Activated naive CD4-positive, alpha-beta T cell treated with anti-CD3 and anti-CD28 coated beads, Interleukin-2, amount 50 U/mL, for 24 hours (primary cell): ENCODE data around the gene SHISA4.

Experiments used
- H3K27ac Mint-ChIP-seq: one replicate; pipeline ENCODE4 v1.8.0; 2021; ENCODE audit warnings: mild to moderate bottlenecking, mixed read lengths
- H3K27me3 Mint-ChIP-seq: one replicate; pipeline ENCODE4 v1.8.0; 2021; ENCODE audit warnings: mixed read lengths
- H3K36me3 Mint-ChIP-seq: one replicate; pipeline ENCODE4 v1.8.0; 2021; ENCODE audit warnings: mixed read lengths
- H3K4me1 Mint-ChIP-seq: one replicate; pipeline ENCODE4 v1.8.0; 2021; ENCODE audit warnings: mixed read lengths
- H3K4me3 Mint-ChIP-seq: one replicate; pipeline ENCODE4 v1.8.0; 2021; ENCODE audit warnings: mild to moderate bottlenecking, mixed read lengths
- H3K9me3 Mint-ChIP-seq: one replicate; pipeline ENCODE4 v1.8.0; 2021; ENCODE audit warnings: mixed read lengths

Gene SHISA4

DNA sequence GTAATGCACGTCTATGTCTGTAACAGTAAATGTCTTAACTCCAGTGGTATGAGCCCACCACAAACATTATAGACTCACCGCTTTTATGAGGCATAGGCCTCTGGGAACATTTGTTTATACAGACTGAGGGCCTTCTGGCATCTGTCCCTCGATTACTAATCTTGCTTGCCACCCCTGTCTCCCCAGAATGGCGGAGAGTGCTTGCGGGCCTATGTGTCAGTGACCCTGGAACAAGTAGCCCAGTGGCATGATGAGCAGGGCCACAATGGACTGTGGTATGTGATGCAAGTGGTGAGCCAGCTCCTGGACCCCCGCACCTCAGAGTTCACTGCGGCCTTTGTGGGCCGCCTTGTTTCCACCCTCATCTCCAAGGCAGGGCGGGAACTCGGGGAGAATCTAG is 18.3 kb upstream of the SHISA4 start:
- H3K9me3 Mint-ChIP-seq: no peaks in the 10 kb centered on the region
- no peaks in the 10 kb centered on the region for H3K27me3 Mint-ChIP-seq
- peaks cover 13% of the 10 kb centered on the region for H3K36me3 Mint-ChIP-seq
- no peak overlapping the region for H3K27ac Mint-ChIP-seq
- H3K4me3 Mint-ChIP-seq: no peak overlapping the region
- H3K4me1 Mint-ChIP-seq: no peaks in the 10 kb centered on the region

DNA sequence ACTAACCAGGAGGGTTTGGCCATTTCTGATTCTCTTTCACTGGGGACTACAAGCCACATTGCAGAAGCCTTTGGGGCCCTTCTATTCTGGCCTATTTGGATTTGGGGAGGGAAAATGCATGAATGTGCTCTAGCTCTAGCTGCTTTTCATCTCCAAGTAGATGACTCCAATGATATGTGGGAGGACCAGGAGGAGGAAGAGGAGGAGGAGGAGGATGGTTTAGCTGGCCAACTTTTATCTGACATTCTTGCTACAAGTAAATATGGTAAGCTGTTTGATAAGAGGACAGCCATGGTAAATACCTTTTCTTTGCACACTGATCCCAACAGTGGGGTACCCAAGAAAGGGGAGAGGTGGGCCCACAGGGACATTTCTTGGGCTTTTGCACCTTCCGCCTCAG is 14.0 kb upstream of the SHISA4 start:
- Mint-ChIP-seq H3K4me3 (no peak overlapping the region), H3K27me3 (no peaks in the 10 kb centered on the region), H3K9me3 (no peaks in the 10 kb centered on the region), H3K27ac (no peak overlapping the region), H3K36me3 (peaks cover 9% of the 10 kb centered on the region), H3K4me1 (no peaks in the 10 kb centered on the region)

GRCh38 chr1:201876148-201876818 is 12.4 kb upstream of the SHISA4 start:
- H3K27ac Mint-ChIP-seq: no peak overlapping the region
- no peak overlapping the region for H3K4me3 Mint-ChIP-seq
- no peaks in the 10 kb centered on the region for H3K4me1 Mint-ChIP-seq
- H3K9me3 Mint-ChIP-seq: no peaks in the 10 kb centered on the region
- H3K27me3 Mint-ChIP-seq: no peaks in the 10 kb centered on the region
- peaks cover 9% of the 10 kb centered on the region for H3K36me3 Mint-ChIP-seq

- Mint-ChIP-seq H3K9me3 (no peaks in the 10 kb centered on the region), H3K4me1 (no peaks in the 10 kb centered on the region), H3K36me3 (peaks cover 5% of the 10 kb centered on the region), H3K27me3 (no peaks in the 10 kb centered on the region), H3K27ac (no peak overlapping the region), H3K4me3 (no peak overlapping the region)
Observed at GRCh38 chr1:201877877-201878401, 10.8 kb upstream of the SHISA4 start.

- Mint-ChIP-seq H3K9me3 (no peaks in the 10 kb centered on the region), H3K4me3 (no peak overlapping the region), H3K27ac (no peak overlapping the region), H3K27me3 (no peaks in the 10 kb centered on the region), H3K4me1 (no peaks in the 10 kb centered on the region), H3K36me3 (peaks cover 2% of the 10 kb centered on the region)
Observed at GRCh38 chr1:201880928-201881571, 7.6 kb upstream of the SHISA4 start.

DNA sequence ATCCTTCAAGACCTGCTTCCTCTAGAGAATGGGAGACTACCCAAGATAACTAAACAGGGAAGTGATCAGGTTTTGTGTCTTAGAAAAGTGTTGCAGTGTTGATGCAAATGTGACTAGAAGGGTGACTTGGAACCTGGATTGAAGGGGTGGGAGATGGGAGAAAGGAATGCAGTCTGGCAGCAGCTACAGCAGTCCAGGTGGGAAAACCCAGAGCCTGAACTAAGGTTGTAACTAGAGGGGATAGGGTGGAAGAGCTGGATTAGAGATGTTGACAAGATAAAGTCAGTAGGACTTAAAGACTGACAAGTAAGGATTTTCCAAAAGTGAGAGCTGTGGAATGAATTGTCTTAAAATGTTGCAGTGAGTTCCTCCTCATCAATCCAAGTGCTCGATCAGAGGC is 7.1 kb upstream of the SHISA4 start:
- no peak overlapping the region for H3K27ac Mint-ChIP-seq
- H3K4me1 Mint-ChIP-seq: no peaks in the 10 kb centered on the region
- H3K27me3 Mint-ChIP-seq: no peaks in the 10 kb centered on the region
- H3K9me3 Mint-ChIP-seq: no peaks in the 10 kb centered on the region
- H3K36me3 Mint-ChIP-seq: no peaks in the 10 kb centered on the region
- H3K4me3 Mint-ChIP-seq: no peak overlapping the region

- H3K4me3 Mint-ChIP-seq: no peak overlapping the region
- no peaks in the 10 kb centered on the region for H3K9me3 Mint-ChIP-seq
Observed at GRCh38 chr1:201882665-201883132, 6.0 kb upstream of the SHISA4 start.

DNA sequence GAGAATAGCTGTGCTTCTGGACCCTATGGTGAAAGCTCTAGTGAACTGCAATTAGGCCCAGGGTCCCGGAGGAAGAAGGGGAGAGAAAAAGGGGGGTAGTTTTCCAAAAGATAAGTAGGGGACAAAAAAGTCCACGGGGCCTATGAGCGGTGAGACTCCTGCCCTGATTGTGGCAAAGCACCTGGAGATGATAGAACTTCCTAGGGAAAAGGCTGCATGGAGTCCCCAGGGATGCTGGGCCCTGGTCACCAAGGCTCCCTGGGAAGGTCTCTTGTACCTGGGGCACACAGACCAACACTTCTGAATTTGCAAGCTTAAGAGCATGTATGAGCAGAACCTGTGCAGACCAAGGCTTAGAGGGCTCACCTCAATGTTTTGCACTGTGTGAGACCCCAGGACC is 5.4 kb upstream of the SHISA4 start:
- Mint-ChIP-seq H3K36me3 (no peaks in the 10 kb centered on the region), H3K27ac (no peak overlapping the region), H3K9me3 (no peaks in the 10 kb centered on the region), H3K27me3 (peaks cover 1% of the 10 kb centered on the region), H3K4me3 (no peak overlapping the region), H3K4me1 (peaks cover 7% of the 10 kb centered on the region)

More at GRCh38 chr1:201882665-201883132, 6.0 kb upstream of the SHISA4 start:
- Mint-ChIP-seq H3K27ac (no peak overlapping the region), H3K27me3 (peaks cover under 1% of the 10 kb centered on the region), H3K4me1 (peaks cover 2% of the 10 kb centered on the region), H3K36me3 (no peaks in the 10 kb centered on the region)

DNA sequence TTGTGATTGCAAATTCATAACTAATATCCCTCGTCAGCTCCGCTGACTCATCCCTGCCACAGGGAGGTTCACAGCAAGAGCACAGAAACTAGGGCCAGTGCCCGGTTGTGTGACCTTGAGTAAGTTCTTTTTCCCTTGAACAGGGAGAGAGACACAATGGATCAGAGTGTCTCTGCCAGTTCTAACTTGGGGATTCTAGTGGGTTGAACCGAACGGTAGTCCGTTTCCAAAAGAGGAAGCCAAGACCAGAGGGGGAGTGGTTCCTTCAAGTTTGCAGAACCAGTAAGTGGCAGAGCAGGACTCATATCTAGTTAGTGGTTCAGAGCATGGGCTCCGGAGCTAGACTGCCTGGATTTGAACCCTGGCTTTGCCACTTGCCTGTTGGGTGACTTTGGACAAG is 4.9 kb upstream of the SHISA4 start:
- Mint-ChIP-seq H3K27ac (no peak overlapping the region), H3K4me1 (peaks cover 8% of the 10 kb centered on the region), H3K36me3 (no peaks in the 10 kb centered on the region), H3K27me3 (peaks cover 1% of the 10 kb centered on the region), H3K9me3 (no peaks in the 10 kb centered on the region), H3K4me3 (no peak overlapping the region)

GRCh38 chr1:201884425-201884824 is 4.3 kb upstream of the SHISA4 start:
- Mint-ChIP-seq H3K4me3 (no peak overlapping the region), H3K27me3 (peaks cover 1% of the 10 kb centered on the region), H3K36me3 (no peaks in the 10 kb centered on the region), H3K4me1 (peaks cover 9% of the 10 kb centered on the region), H3K27ac (no peak overlapping the region), H3K9me3 (no peaks in the 10 kb centered on the region)

- Mint-ChIP-seq H3K36me3 (no peaks in the 10 kb centered on the region), H3K9me3 (no peaks in the 10 kb centered on the region), H3K4me1 (peaks cover 13% of the 10 kb centered on the region), H3K4me3 (no peak overlapping the region), H3K27ac (no peak overlapping the region), H3K27me3 (peaks cover 8% of the 10 kb centered on the region)
Observed at GRCh38 chr1:201885531-201886075, 3.1 kb upstream of the SHISA4 start.

DNA sequence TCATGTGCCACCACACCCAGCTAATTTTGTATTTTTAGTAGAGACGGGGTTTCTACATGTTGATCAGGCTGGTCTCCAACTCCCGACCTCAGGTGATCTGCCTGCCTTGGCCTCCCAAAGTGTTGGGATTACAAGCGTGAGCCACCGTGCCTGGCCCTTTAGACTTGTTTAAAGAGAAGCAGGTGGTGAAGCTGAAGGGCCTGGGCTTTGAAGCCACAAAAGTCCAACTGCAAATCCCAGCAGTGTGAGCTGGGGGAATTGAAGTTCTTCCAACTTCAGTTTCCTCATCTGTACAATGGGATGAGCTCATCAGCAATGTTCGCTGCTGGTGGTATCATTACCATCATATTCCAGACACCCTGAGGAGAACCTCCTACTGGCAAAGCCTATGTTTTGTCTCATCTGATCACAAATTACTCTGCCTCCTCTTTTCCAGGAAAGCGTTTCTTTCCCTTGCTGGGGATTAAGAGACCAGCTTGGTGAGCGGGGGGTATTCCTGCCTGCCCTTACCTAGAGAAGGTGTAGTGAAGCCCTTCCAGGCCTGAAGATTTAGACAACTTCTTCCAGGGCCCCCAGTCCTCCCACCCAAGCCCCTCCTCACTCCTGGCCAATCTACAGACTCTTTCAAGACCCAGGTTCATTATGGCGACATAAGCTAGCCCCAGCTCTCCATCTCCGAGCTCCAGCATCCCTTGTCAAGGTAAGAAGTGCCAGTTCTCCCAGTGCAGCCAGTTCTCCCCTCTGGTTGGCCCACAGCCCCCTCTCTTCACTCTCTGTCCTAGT is 2.4 kb upstream of the SHISA4 start:
- Mint-ChIP-seq H3K27ac (no peak overlapping the region), H3K4me3 (no peak overlapping the region), H3K4me1 (peaks cover 13% of the 10 kb centered on the region), H3K36me3 (no peaks in the 10 kb centered on the region), H3K9me3 (no peaks in the 10 kb centered on the region), H3K27me3 (peaks cover 11% of the 10 kb centered on the region)

GRCh38 chr1:201887116-201887866 is 1.4 kb upstream of the SHISA4 start:
- Mint-ChIP-seq H3K36me3 (no peaks in the 10 kb centered on the region), H3K27ac (no peak overlapping the region), H3K4me1 (peaks cover 13% of the 10 kb centered on the region), H3K9me3 (no peaks in the 10 kb centered on the region), H3K4me3 (peak overlapping the region; percentile 35), H3K27me3 (peaks cover 16% of the 10 kb centered on the region)

GRCh38 chr1:201889090-201889968 is 631 bp downstream of the SHISA4 start:
- Mint-ChIP-seq H3K4me1 (peaks cover 13% of the 10 kb centered on the region), H3K4me3 (peak overlapping the region; percentile 79), H3K36me3 (no peaks in the 10 kb centered on the region), H3K9me3 (no peaks in the 10 kb centered on the region), H3K27me3 (peaks cover 20% of the 10 kb centered on the region), H3K27ac (no peak overlapping the region)
